HepG2 (cell line): ENCODE data around the gene CNPPD1. TPM values are rescaled to one million over a fixed set of nuclear protein-coding genes. Genes with fewer than 3 reads are reported as not detected.

ENCODE experiments used
- DRAP1 ChIP-seq: IDR thresholded peaks from 2 replicates; pipeline ENCODE4 v1.6.1; 2016; ENCODE audit warnings: missing genetic modification reagents, missing compliant biosample characterization
- GTF3A ChIP-seq: sonication (generic); formaldehyde crosslinking; conservative IDR thresholded peaks from 2 replicates; pipeline ENCODE4 v1.4.0; 2020; ENCODE audit warnings: mild to moderate bottlenecking, missing genetic modification reagents
- NFYB ChIP-seq: sonication (generic); formaldehyde crosslinking; IDR thresholded peaks from 2 replicates; pipeline ENCODE4 v1.4.0; 2020; ENCODE audit warnings: missing genetic modification reagents
- PAX8 ChIP-seq: sonication (generic); formaldehyde crosslinking; IDR thresholded peaks from 2 replicates; pipeline ENCODE4 v1.8.0; 2022; ENCODE audit warnings: mild to moderate bottlenecking, missing genetic modification reagents, borderline replicate concordance
- PTBP1 ChIP-seq: fragments of 200-400 bp; formaldehyde crosslinking; IDR thresholded peaks from 2 replicates; pipeline ENCODE4 v1.6.1; 2018; ENCODE audit warnings: low read length, low read depth; ENCODE audit not compliant: poor library complexity, severe bottlenecking
- RAD51 ChIP-seq: fragments of 450-650 bp; IDR thresholded peaks from 2 replicates; pipeline ENCODE4 v1.6.1; 2016; ENCODE audit warnings: borderline replicate concordance
- REL ChIP-seq: sonication (generic); formaldehyde crosslinking; conservative IDR thresholded peaks from 2 replicates; pipeline ENCODE4 v1.8.0; 2022; ENCODE audit warnings: mild to moderate bottlenecking, missing genetic modification reagents, moderate library complexity
- RXRA ChIP-seq: sonication (generic); formaldehyde crosslinking; IDR thresholded peaks from 2 replicates; pipeline ENCODE4 v1.5.1; 2020; ENCODE audit warnings: missing genetic modification reagents
- SMARCE1 ChIP-seq: fragments of 450-650 bp; IDR thresholded peaks from 2 replicates; pipeline ENCODE4 v1.6.1; 2017; ENCODE audit warnings: borderline replicate concordance
- SYNCRIP ChIP-seq: fragments of 200-400 bp; formaldehyde crosslinking; IDR thresholded peaks from 2 replicates; pipeline ENCODE4 v1.6.1; 2018; ENCODE audit warnings: mild to moderate bottlenecking, low read depth, low read length; ENCODE audit not compliant: insufficient read depth
- TBX2 ChIP-seq: sonication (generic); formaldehyde crosslinking; IDR thresholded peaks from 2 replicates; pipeline ENCODE4 v1.5.0; 2020; ENCODE audit warnings: missing genetic modification reagents, mild to moderate bottlenecking, borderline replicate concordance
- TCF7L2 ChIP-seq: IDR thresholded peaks from 2 replicates; pipeline ENCODE4 v1.6.1; 2011; ENCODE audit warnings: mild to moderate bottlenecking, low read depth, low read length, moderate library complexity
- TEAD2 ChIP-seq: sonication (generic); formaldehyde crosslinking; IDR thresholded peaks from 2 replicates; pipeline ENCODE4 v1.9.0; 2021; ENCODE audit warnings: missing genetic modification reagents
- ZBTB42 ChIP-seq: sonication (generic); formaldehyde crosslinking; IDR thresholded peaks from 2 replicates; pipeline ENCODE4 v1.5.0; 2020; ENCODE audit warnings: mild to moderate bottlenecking, missing genetic modification reagents
- ZNF232 ChIP-seq: sonication (generic); formaldehyde crosslinking; IDR thresholded peaks from 2 replicates; pipeline ENCODE4 v1.4.0; 2020; ENCODE audit warnings: missing genetic modification reagents, borderline replicate concordance
- ZNF275 ChIP-seq: sonication (generic); formaldehyde crosslinking; IDR thresholded peaks from 2 replicates; pipeline ENCODE4 v1.8.0; 2022; ENCODE audit warnings: missing genetic modification reagents, mild to moderate bottlenecking, inconsistent platforms, borderline replicate concordance
- ZNF460 ChIP-seq: sonication (generic); formaldehyde crosslinking; IDR thresholded peaks from 2 replicates; pipeline ENCODE4 v1.5.1; 2020; ENCODE audit warnings: missing genetic modification reagents, mild to moderate bottlenecking, borderline replicate concordance
- ZNF570 ChIP-seq: sonication (generic); formaldehyde crosslinking; IDR thresholded peaks from 2 replicates; pipeline ENCODE4 v1.4.0; 2020; ENCODE audit warnings: mild to moderate bottlenecking, missing genetic modification reagents, borderline replicate concordance
- polyA plus RNA-seq, 8 experiments: library from polyadenylated mRNA; depleted of rRNA in 3 of 8; stranded (reverse) in 7 of 8; unstranded in 1 of 8; fragments of >200 nt; fragmentation: Illumina TruSeq in 4 of 8; extraction: Trizol in 4 of 8; gene quantifications; 2 replicates each; pipeline versions ENCODE4 v1.2.1 to v1.2.3, GENCODE V29; 2011 to 2016; ENCODE audit warnings: low read depth in 4 of 8, missing spikeins in 1 of 8, mixed read lengths in 1 of 8; ENCODE audit not compliant: insufficient read depth in 1 of 8
- total RNA-seq, 5 experiments: library from RNA; depleted of rRNA; stranded (reverse); fragments of >200 nt; fragmentation: Illumina TruSeq; extraction: Trizol; gene quantifications; 2 replicates each; pipeline ENCODE4 v1.2.3, GENCODE V29; 2016; ENCODE audit warnings: low read depth in 1 of 5
- TF ChIP-seq, protein P1 (sequence below): sonication (generic); formaldehyde crosslinking; IDR thresholded peaks from 2 replicates; pipeline ENCODE4 v1.4.0; 2020; ENCODE audit warnings: missing genetic modification reagents, borderline replicate concordance
- TF ChIP-seq, protein P2 (sequence below): sonication (generic); formaldehyde crosslinking; IDR thresholded peaks from 2 replicates; pipeline ENCODE4 v1.5.0; 2020; ENCODE audit warnings: missing genetic modification reagents, mild to moderate bottlenecking, borderline replicate concordance
- TF ChIP-seq, protein P3 (sequence below): sonication (generic); formaldehyde crosslinking; IDR thresholded peaks from 2 replicates; pipeline ENCODE4 v1.8.0; 2022; ENCODE audit warnings: mild to moderate bottlenecking, missing genetic modification reagents; ENCODE audit not compliant: insufficient replicate concordance

Gene CNPPD1
- total and polyA plus RNA-seq, 2 of the 13 experiments (the other 11 are each of a cell fraction or from before 2014, with no cell fraction given), result 35.5 to 49.4 TPM

DNA sequence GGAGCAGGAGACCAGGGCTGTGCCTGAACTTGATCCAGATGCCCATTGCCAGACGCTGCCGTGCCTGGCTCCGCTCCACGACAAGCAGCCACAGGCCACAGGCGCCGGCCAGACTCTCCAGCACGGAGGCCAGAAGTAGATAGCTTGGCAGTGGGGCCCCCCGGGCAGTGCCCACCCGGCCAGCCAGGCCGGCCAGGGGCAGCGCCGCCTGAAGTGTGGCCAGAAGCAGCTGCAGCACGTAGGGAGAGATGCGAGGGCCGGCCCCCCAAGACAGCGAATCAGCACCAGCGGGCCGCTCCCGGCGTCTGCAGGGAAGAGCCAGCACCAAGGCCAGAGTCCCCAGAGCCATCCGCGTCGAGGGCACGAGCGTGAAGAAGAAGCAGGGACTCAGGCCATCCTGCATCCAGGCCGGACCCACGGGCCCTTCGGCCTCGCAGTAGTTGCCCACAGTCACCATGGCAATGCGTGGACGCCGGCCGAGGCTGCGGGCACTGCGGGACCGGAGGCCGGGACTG is 41.5 kb upstream of the CNPPD1 start (continued):
- TF ChIP-seq, protein P1, sequence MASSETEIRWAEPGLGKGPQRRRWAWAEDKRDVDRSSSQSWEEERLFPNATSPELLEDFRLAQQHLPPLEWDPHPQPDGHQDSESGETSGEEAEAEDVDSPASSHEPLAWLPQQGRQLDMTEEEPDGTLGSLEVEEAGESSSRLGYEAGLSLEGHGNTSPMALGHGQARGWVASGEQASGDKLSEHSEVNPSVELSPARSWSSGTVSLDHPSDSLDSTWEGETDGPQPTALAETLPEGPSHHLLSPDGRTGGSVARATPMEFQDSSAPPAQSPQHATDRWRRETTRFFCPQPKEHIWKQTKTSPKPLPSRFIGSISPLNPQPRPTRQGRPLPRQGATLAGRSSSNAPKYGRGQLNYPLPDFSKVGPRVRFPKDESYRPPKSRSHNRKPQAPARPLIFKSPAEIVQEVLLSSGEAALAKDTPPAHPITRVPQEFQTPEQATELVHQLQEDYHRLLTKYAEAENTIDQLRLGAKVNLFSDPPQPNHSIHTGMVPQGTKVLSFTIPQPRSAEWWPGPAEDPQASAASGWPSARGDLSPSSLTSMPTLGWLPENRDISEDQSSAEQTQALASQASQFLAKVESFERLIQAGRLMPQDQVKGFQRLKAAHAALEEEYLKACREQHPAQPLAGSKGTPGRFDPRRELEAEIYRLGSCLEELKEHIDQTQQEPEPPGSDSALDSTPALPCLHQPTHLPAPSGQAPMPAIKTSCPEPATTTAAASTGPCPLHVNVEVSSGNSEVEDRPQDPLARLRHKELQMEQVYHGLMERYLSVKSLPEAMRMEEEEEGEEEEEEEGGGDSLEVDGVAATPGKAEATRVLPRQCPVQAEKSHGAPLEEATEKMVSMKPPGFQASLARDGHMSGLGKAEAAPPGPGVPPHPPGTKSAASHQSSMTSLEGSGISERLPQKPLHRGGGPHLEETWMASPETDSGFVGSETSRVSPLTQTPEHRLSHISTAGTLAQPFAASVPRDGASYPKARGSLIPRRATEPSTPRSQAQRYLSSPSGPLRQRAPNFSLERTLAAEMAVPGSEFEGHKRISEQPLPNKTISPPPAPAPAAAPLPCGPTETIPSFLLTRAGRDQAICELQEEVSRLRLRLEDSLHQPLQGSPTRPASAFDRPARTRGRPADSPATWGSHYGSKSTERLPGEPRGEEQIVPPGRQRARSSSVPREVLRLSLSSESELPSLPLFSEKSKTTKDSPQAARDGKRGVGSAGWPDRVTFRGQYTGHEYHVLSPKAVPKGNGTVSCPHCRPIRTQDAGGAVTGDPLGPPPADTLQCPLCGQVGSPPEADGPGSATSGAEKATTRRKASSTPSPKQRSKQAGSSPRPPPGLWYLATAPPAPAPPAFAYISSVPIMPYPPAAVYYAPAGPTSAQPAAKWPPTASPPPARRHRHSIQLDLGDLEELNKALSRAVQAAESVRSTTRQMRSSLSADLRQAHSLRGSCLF (CRISPR knock-in tag), result 0 out of 2 replicates have a peak, but pooled peaks have one; percentile 10
- TF ChIP-seq SMARCE1 (no peak), ZBTB42 (no peak), RXRA (CRISPR knock-in tag) (no peak), REL (CRISPR knock-in tag) (peak; percentile 92; the same call in 1 of the 2 replicates), ZNF275 (no peak), DRAP1 (CRISPR knock-in tag) (no peak), SYNCRIP (no peak), RAD51 (no peak), ZNF232 (peak; percentile 90), TBX2 (no peak; the same call in 1 of the 2 replicates), GTF3A (CRISPR knock-in tag) (peak; percentile 66), ZNF460 (no peak; the same call in 1 of the 2 replicates), TEAD2 (peak; percentile 68; the same call in 1 of the 2 replicates), PAX8 (CRISPR knock-in tag) (0 out of 2 replicates have a peak, but pooled peaks have one; percentile 45), TCF7L2 (no peak), PTBP1 (no peak), NFYB (CRISPR knock-in tag) (no peak), ZNF570 (CRISPR knock-in tag) (no peak)
- TF ChIP-seq, protein P2, sequence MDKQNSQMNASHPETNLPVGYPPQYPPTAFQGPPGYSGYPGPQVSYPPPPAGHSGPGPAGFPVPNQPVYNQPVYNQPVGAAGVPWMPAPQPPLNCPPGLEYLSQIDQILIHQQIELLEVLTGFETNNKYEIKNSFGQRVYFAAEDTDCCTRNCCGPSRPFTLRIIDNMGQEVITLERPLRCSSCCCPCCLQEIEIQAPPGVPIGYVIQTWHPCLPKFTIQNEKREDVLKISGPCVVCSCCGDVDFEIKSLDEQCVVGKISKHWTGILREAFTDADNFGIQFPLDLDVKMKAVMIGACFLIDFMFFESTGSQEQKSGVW, result peak; percentile 55
- TF ChIP-seq, protein P3, sequence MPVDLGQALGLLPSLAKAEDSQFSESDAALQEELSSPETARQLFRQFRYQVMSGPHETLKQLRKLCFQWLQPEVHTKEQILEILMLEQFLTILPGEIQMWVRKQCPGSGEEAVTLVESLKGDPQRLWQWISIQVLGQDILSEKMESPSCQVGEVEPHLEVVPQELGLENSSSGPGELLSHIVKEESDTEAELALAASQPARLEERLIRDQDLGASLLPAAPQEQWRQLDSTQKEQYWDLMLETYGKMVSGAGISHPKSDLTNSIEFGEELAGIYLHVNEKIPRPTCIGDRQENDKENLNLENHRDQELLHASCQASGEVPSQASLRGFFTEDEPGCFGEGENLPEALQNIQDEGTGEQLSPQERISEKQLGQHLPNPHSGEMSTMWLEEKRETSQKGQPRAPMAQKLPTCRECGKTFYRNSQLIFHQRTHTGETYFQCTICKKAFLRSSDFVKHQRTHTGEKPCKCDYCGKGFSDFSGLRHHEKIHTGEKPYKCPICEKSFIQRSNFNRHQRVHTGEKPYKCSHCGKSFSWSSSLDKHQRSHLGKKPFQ (CRISPR knock-in tag), result no peak
